ENCODE data around the gene TOPBP1.

Gene TOPBP1

DNA sequence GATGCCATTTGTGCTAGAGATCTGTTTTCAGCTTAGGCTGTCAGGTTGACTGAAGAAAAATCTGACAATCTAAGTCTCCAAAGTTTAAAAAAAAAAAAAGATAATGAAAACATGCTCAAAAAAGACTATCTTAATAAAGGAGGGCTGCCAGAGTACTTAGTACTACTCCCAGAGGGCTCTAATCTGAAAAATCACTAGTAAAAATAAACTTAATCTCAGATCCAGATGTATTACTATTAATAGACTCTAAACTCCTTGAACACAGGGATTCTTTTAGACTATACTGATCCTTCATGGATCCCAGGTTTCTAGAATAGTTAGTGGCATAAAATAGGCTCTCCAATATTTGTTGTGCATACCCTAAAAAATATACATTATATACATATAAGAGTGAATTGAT is 34.0 kb downstream of the TOPBP1 start:
- no peak for TF ChIP-seq FOXP2 (optimal IDR thresholded peaks at IDR 0.05; ENCODE audit: borderline replicate concordance, extremely low read depth, extremely low read length, insufficient read depth)
- no peak for TF ChIP-seq SIN3A (IDR thresholded peaks at IDR 0.05; ENCODE audit: borderline replicate concordance, insufficient read depth, low read length)
- no peak for TF ChIP-seq TAF1 (IDR thresholded peaks at IDR 0.05; ENCODE audit: borderline replicate concordance, insufficient read depth, low read length)
- TF ChIP-seq REST (IDR thresholded peaks at IDR 0.05; ENCODE audit: insufficient read depth in 1 of 2, low read depth in 2 of 2, low read length in 2 of 2): no peak
- TF ChIP-seq POLR2AphosphoS5 (IDR thresholded peaks at IDR 0.05; ENCODE audit: low read depth, low read length): no peak

DNA sequence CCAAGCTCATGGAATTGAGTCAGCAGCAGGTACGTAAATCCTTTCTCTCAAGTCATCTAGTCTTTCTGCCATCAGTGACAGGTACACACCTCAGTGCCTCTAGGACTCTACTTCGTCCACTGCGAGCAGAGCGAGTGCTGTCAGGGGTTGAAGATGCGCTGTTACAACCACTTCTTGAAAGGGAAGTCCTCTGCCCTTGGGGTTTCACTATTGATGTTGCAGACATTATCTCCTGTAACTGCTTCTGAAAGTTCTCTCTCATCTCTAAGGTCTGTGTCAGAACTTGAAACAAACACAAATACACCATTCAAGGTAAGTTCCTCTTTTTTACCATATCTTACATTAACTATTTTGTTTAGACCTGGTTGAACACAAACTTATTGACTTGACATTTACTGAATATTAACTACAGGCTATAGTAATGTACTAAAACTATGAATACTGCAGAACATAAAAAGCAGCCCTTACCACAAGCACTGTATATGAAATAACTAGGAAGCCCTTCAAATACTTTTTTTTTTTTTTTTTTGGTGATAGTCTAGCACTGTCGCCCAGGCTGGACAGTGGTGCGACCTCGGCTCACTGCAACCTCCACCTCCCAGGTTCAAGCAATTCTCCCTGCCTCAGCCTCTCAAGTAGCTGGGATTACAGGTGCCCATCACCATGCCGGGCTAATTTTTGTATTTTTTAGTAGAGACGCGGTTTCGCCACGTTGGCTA is 41.5 kb downstream of the TOPBP1 start:
- no peak for TF ChIP-seq TAF1 (IDR thresholded peaks at IDR 0.05; ENCODE audit: borderline replicate concordance, insufficient read depth, low read length)
- no peak for TF ChIP-seq SIN3A (IDR thresholded peaks at IDR 0.05; ENCODE audit: borderline replicate concordance, insufficient read depth, low read length)
- TF ChIP-seq FOXP2 (optimal IDR thresholded peaks at IDR 0.05; ENCODE audit: borderline replicate concordance, extremely low read depth, extremely low read length, insufficient read depth): no peak
- no peak for TF ChIP-seq POLR2AphosphoS5 (IDR thresholded peaks at IDR 0.05; ENCODE audit: low read depth, low read length)
- TF ChIP-seq REST (IDR thresholded peaks at IDR 0.05; ENCODE audit: insufficient read depth in 1 of 2, low read depth in 2 of 2, low read length in 2 of 2): no peak

DNA sequence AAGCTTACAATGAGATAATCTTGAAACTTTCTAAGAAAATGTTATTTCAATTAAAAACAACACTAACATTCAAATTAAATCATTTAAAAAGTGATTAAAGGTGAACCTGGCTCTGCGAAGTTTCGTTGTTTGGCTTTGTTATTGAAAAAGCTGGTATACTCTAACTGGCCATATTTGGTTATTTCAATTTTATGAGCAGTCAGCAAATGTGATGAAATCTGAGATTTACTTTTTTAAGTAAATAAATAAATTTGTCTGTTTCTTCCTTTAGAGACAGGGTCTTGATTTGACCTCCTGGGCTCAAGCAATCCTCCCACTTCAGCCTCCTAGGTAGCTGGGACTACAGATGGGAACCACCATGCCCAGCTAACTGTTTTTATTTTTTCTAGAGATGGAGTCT is 50.2 kb downstream of the TOPBP1 start:
- TF ChIP-seq TAF1 (IDR thresholded peaks at IDR 0.05; ENCODE audit: borderline replicate concordance, insufficient read depth, low read length): no peak
- no peak for TF ChIP-seq FOXP2 (optimal IDR thresholded peaks at IDR 0.05; ENCODE audit: borderline replicate concordance, extremely low read depth, extremely low read length, insufficient read depth)
- TF ChIP-seq REST (IDR thresholded peaks at IDR 0.05; ENCODE audit: insufficient read depth in 1 of 2, low read depth in 2 of 2, low read length in 2 of 2): no peak
- TF ChIP-seq SIN3A (IDR thresholded peaks at IDR 0.05; ENCODE audit: borderline replicate concordance, insufficient read depth, low read length): no peak
- no peak for TF ChIP-seq POLR2AphosphoS5 (IDR thresholded peaks at IDR 0.05; ENCODE audit: low read depth, low read length)

DNA sequence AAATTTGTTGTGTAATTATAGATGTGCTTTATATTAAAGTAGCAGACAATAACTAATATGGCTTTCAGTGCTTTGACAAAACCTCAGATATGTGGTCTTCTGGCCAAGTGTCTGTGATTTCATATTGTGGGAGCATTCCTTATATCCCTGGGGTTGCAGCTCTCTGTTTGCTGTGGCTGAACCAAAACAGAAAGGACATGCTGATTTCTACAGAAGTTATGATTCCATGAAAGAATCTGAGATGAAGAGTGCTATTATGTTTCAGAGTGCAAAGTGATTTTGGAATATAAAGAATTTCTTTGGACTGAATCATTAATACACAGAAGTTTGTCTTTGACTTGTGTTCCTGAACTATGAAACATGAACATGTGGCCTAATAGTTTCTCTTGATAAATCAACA is 51.7 kb downstream of the TOPBP1 start:
- TF ChIP-seq FOXP2 (optimal IDR thresholded peaks at IDR 0.05; ENCODE audit: borderline replicate concordance, extremely low read depth, extremely low read length, insufficient read depth) (no peak), REST (IDR thresholded peaks at IDR 0.05; ENCODE audit: insufficient read depth in 1 of 2, low read depth in 2 of 2, low read length in 2 of 2) (no peak), POLR2AphosphoS5 (IDR thresholded peaks at IDR 0.05; ENCODE audit: low read depth, low read length) (no peak), TAF1 (IDR thresholded peaks at IDR 0.05; ENCODE audit: borderline replicate concordance, insufficient read depth, low read length) (no peak)
